Right forelimb (tissue), 1 donor: Measurements from ENCODE around the gene TMEM260.

Experiments
- DNase-seq: peaks from one replicate; pipeline ENCODE4 v3.0.0-alpha.2; 2018

The TMEM260 gene

GRCh38 chr14:56579345-56580220 lies at the start of gene TMEM260:
Gene TMEM260, plus strand, starts transcription at chr14:56579798. Its CDS starts 117 bp downstream, at chr14:56579915.
- DNase-seq: peak; percentile 92

GRCh38 chr14:56532546-56532945 lies 47.1 kb upstream of the TMEM260 start:
- no peak for DNase-seq

GRCh38 chr14:56534656-56535055 lies 44.9 kb upstream of the TMEM260 start:
- no peak for DNase-seq

DNA sequence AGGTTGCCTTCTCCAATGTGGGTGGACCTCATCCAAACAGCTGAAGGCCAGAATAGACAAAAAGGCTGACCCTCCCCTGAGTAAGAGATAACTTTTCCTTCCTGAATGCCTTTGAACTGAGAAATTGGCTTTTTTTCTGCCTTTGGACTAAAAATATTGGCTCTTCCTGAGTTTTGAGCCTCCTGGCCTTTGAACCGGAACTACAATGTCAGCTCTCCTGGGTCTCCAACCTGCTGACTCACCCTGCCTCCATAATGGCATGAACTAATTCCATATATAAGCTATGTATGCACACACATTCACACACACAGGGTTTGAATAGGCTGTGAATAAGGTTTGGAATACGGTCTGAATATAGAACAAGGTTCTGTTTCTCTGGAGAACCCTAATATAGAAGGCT lies 39.7 kb upstream of the TMEM260 start:
- DNase-seq: no peak

DNA sequence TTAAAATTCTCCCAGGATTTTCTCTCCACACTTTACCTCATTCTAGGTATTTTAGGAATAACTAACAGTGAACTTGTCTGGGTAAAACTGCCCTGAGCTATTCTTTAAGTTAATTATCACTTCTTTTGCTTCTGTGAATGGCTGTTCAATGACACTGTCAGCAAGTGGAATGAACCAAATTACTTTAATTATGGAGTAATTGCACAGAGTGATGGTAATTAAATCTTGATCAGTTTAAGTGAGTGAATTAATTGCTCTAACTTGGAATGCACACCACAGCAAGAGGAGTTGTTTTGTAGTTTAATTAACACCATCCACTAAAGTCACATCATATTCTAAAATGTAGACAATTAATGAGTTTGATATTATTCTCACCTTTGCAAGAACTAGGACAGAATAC lies 36.2 kb upstream of the TMEM260 start:
- DNase-seq: no peak

- DNase-seq: no peak
Measured at GRCh38 chr14:56549721-56550120, 29.9 kb upstream of the TMEM260 start.

DNA sequence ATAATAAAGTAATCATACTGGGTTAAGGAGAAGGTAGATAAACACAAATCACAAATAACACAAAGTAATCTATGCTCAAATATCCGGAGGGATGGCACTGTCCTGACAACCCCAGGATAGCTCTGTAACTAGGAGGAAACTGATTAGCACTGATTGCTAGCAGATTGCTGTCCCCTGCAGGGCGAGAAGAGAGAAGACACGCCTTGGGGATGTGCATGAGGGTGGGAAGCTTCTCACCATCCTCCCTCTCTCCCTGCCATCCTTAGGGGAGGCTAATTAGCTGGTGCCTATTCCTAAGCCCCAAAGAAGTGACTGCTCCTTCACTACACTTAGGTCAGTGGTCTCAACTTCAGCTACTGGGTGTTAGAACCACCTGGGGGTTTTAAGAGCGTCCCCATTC lies 27.0 kb upstream of the TMEM260 start:
- no peak for DNase-seq

DNA sequence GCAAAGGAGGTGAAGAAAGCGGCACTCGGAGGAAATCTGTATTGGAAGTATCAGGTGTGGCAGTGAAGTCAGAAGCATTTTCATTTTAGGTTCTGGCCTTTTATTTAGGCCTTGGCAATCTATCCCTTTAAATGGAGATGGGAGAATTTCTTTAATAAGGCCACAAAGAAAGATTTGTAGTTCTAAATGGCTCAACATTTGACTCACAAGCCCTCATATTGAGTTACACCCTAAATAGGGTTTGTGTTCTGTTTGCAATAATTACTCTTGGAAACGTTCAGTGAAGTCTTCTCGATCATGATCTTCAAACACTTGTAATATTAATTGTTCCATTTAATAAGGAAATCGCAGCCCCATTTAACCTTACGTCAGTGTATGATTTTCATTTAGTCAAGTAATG lies 25.3 kb upstream of the TMEM260 start:
- DNase-seq: no peak

DNA sequence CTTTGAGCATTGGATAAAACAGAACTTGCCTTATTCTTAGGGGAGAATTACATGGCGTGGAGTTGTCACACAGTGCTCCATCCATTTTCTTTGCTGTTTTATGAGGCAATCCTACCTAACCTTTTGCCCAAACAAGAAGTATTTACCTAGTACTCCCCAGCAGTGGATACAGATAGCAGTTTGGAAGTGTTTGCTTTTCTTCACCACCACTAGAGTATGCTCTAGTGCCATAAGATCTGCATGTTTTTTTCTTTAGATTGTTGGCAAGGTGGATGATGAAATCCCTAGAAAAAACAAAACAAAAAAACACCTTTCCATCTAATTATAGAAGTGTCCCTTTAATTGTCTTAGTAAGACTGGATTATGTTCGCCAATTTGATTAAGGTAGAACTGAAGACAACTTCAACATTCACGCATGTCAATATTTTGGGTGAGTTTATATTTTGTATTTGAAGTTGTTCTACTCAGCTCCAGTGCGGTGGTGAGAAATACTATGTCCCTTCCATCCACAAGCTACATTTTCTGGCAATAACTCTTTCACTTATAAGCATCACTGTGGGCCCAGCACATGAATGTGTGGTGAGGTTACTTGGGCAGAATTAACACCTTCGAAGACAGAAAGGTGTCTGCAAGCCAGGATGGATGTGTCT lies 23.6 kb upstream of the TMEM260 start:
- no peak for DNase-seq

- DNase-seq: no peak
Measured at GRCh38 chr14:56559182-56559581, 20.4 kb upstream of the TMEM260 start.

DNA sequence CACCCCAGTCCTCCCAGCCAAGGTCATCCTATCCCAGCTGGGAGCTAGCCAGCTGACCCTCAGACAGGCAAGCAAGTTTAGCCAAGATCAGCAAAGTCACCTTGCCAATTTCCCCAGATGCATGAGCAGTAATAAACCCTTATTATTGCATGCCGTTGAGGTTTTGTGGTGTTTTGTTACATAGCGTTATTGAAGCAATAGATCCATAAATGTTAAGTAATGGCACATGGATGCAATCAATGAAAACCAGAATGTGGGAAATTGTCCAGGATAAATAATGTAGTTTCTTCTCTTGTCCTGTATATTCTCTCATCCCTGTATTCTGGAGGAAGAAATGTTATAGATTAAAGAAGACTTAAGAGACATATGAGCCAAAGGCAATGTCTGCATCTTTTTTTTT lies 18.0 kb upstream of the TMEM260 start:
- DNase-seq: no peak

DNA sequence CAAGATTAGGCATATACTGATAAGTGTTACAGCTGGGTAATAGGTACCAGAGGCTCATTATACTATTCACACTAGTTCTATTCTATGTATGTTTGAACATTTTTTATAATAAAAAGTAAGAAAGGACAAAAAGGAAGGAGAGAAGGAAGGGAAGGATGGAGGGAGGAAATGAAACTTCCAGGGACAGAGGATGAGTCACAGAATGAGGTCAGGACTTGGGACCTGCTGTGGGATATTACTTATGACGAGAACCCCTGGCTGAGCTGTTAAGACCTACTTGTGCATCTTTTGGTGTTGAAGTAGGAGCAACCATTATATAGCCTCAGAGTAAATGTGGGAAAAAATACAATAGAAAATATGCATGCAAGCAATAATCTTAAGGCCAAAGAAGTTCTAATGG lies 16.7 kb upstream of the TMEM260 start:
- no peak for DNase-seq

- no peak for DNase-seq
Measured at GRCh38 chr14:56569174-56569573, 10.4 kb upstream of the TMEM260 start.

DNA sequence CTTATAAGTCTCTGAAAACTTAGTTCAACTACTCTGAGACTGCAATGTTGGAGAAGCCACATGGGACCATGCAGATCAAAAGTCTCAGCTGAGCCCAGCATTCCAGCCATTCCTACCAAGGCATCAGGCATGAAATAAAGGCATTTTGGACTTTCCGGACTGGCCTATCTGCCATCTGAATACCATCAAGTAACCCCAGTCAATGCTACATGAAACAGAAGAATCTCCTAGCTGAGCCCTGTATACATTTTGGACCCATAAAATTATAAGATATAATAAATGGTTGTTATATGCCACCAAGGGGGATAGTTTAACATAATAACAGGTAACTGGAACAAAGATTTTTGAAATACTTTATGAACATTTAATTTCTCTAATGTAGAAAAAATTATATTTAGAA lies 9.3 kb upstream of the TMEM260 start:
- DNase-seq: no peak

GRCh38 chr14:56580221-56580711 lies 668 bp downstream of the TMEM260 start:
- DNase-seq: no peak

DNA sequence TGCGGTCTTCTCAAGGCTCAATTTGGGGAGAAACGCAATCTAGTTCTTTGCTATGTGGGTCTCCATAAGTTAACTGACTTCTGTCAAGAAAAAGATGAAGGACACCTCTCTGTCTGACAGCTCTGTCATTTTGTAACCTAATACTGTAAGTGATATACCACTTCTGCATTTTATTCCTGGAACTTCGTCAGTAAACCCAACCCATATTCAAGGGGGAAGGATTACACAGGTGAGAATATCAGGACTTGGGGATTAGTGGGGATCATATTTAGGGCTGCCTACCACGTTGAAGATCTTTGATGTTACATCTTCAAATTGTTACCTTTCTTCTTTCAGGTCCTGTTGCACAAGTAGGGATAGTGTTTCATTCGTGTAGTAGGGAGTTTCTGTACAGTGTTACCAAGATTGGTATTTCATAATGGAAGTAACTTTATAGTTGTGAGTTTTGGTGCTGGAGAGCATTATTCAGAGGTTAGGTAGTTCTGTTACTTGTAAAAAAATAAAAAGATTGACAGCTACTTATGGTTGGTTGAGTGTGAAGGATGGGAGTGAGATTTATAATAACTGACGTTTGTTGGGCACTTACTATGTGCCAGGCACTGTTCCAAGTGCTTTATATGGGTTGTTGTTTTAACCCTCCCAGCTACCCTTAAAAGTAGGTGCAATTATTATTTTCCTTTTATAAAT lies 1.6 kb downstream of the TMEM260 start:
- DNase-seq: no peak

DNA sequence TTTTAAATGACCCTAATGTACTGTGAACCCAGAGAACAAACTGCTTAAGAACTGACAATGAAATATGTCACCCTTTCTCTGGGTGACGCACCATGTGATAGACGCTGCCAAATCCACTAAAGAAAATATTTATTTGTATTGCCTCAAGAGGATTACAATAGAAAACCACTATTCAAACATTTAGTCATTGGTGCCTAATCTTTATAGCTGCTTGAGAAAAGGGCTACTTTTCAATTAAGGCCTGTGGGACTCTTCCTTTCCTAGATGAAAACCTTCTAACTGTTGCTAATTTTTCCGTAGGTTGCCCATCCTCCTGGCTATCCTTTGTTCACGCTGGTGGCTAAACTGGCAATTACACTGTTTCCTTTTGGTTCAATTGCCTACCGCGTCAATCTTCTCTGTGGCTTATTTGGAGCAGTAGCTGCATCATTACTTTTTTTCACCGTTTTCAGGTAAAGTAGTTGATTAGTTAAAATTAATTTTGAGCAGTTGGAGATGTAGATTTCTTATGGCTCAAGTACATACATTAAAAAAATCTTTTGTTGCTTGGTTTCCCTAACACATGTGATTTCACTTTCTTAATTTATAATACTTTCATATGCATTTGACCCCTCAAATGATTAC lies 6.0 kb downstream of the TMEM260 start:
- DNase-seq: no peak

- no peak for DNase-seq
Measured at GRCh38 chr14:56587701-56588100, 8.1 kb downstream of the TMEM260 start.

- DNase-seq: no peak
Measured at GRCh38 chr14:56590535-56590960, 10.9 kb downstream of the TMEM260 start.

GRCh38 chr14:56592746-56593544 lies 13.3 kb downstream of the TMEM260 start:
- no peak for DNase-seq

GRCh38 chr14:56594428-56594827 lies 14.8 kb downstream of the TMEM260 start:
- DNase-seq: no peak

GRCh38 chr14:56598519-56598918 lies 18.9 kb downstream of the TMEM260 start:
- DNase-seq: no peak
